ENCODE data around the gene KCNK5.

The KCNK5 gene

GRCh38 chr6:39268721-39269120 lies 39.4 kb upstream of the KCNK5 start:
- no peak overlapping the region for H3K4me3 ChIP-seq (replicated peaks; ENCODE audit: low read depth, low read length)
- TF ChIP-seq CTCF (IDR thresholded peaks at IDR 0.05; ENCODE audit: low read length, missing control alignments): no peak
- no peak for DNase-seq (ENCODE audit: low read depth)

GRCh38 chr6:39268171-39268570 lies 38.9 kb upstream of the KCNK5 start:
- no peak overlapping the region for H3K4me3 ChIP-seq (replicated peaks; ENCODE audit: low read depth, low read length)
- TF ChIP-seq CTCF (IDR thresholded peaks at IDR 0.05; ENCODE audit: low read length, missing control alignments): no peak
- no peak for DNase-seq (ENCODE audit: low read depth)

DNA sequence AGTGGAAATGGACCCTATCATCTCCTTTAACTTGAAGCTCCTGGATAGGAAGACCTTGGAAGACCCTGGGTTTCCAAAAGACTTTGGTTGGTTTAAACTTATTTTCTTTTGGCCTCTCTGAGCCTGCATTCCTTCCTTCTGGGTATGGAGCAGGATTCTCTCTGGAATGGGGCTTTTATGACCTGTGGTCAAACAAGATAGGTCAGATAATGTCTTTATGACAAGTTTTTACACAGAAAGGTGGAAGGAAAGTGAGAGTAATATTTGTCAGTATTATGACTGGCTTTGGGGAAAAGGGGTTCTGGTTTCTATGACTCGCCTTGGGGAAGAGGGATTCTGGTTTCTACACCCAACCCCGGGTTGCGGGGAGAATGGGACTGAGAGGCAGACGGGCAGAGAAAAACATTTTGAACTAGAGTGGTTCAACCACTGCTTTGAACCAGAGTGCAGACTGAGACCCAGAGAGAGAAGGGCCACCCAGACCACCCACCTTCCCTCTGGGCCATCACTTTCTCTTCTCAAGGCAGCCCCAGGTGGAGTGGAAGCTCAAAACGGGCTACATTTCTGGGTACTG lies 37.6 kb upstream of the KCNK5 start:
- no peak for TF ChIP-seq CTCF (IDR thresholded peaks at IDR 0.05; ENCODE audit: low read length, missing control alignments)
- no peak for DNase-seq (ENCODE audit: low read depth)
- H3K4me3 ChIP-seq (replicated peaks; ENCODE audit: low read depth, low read length): no peak overlapping the region

DNA sequence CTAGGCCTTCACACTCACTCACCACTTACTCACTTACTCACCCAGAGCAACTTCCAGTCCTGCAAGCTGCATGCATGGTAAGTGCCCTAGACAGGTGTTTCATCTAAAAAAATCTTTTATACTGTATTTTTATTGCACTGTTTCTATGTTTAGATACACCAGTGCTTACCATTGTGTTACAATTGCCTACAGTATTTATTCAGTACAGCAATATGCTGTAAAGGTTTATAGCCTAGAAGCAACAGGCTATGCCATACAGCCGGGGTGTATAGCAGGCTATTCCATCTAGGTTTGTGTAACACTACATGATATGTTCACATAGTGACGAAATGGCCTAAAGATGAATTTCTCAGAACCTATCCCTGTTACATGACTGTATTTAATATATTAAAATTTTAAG lies 37.1 kb upstream of the KCNK5 start:
- TF ChIP-seq CTCF (IDR thresholded peaks at IDR 0.05; ENCODE audit: low read length, missing control alignments): no peak
- DNase-seq (ENCODE audit: low read depth): no peak
- H3K4me3 ChIP-seq (replicated peaks; ENCODE audit: low read depth, low read length): no peak overlapping the region

- no peak overlapping the region for H3K4me3 ChIP-seq (replicated peaks; ENCODE audit: low read depth, low read length)
- no peak for DNase-seq (ENCODE audit: low read depth)
- TF ChIP-seq CTCF (IDR thresholded peaks at IDR 0.05; ENCODE audit: low read length, missing control alignments): no peak
These were observed 34.2 kb upstream of the KCNK5 start for GRCh38 chr6:39263303-39264037.

DNA sequence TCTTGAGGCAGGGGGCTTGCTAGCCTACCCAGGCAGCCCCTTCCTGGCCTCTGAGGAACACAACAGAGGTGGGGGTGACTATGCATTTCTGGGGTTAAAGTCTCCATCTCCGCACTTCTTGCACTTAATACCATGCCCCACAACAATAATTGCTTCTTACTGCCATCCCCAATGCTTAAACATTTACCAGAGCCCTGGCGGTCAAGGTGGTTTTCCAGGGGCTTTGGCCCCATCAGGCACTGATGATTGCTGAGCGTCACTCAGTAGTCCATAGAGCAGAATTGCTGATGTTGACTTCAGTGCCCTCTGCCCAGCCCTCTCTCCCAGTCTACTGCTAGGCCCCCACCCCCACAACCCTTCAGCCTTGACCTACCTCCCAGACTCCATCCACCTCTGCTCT lies 32.5 kb upstream of the KCNK5 start:
- DNase-seq (ENCODE audit: low read depth): no peak
- no peak overlapping the region for H3K4me3 ChIP-seq (replicated peaks; ENCODE audit: low read depth, low read length)
- TF ChIP-seq CTCF (IDR thresholded peaks at IDR 0.05; ENCODE audit: low read length, missing control alignments): no peak

GRCh38 chr6:39260953-39261352 lies 31.7 kb upstream of the KCNK5 start:
- no peak for DNase-seq (ENCODE audit: low read depth)
- no peak overlapping the region for H3K4me3 ChIP-seq (replicated peaks; ENCODE audit: low read depth, low read length)
- no peak for TF ChIP-seq CTCF (IDR thresholded peaks at IDR 0.05; ENCODE audit: low read length, missing control alignments)

All from fibroblast of pulmonary artery (primary cell).